WTC11 (cell line): ENCODE results near the gene BEND4. TPM values are rescaled to one million over a fixed set of nuclear protein-coding genes. Genes with fewer than 3 reads are reported as not detected.

Source experiments
- ATAC-seq: fragments of 200-7000 bp; cut with Tn5 transposase; 2 replicates; pipeline ENCODE4 v1.10.0; 2021; ENCODE audit warnings: mild to moderate bottlenecking, moderate library complexity
- CTCF ChIA-PET: fragments of 300-600 bp; sonication (Branson Sonifier 250); formaldehyde crosslinking; loops from one replicate; lab custom pipeline; 2021; ENCODE audit warnings: antibody characterized with exemption; lab: Charles Lee
- POLR2A ChIA-PET: fragments of 350-600 bp; sonication (Branson Sonifier 250); formaldehyde crosslinking; loops from one replicate; lab custom pipeline; 2021; ENCODE audit warnings: antibody characterized with exemption; lab: Charles Lee
- DNase-seq: peaks from one replicate; pipeline ENCODE4 v3.0.0; 2021; ENCODE audit warnings: low spot score
- H3K27ac Mint-ChIP-seq: 2 replicates; pipeline ENCODE4 v1.8.0; 2021; ENCODE audit warnings: mixed read lengths
- H3K27me3 Mint-ChIP-seq: 2 replicates; pipeline ENCODE4 v1.8.0; 2021; ENCODE audit warnings: low read depth, mild to moderate bottlenecking, moderate library complexity, mixed read lengths
- H3K36me3 Mint-ChIP-seq: 2 replicates; pipeline ENCODE4 v1.8.0; 2021; ENCODE audit warnings: mixed read lengths
- H3K4me1 Mint-ChIP-seq: 2 replicates; pipeline ENCODE4 v1.8.0; 2022; ENCODE audit warnings: mixed read lengths
- H3K4me3 Mint-ChIP-seq: 2 replicates; pipeline ENCODE4 v1.8.0; 2021; ENCODE audit warnings: mild to moderate bottlenecking, moderate library complexity, mixed read lengths
- H3K9me3 Mint-ChIP-seq: 2 replicates; pipeline ENCODE4 v1.8.0; 2021; ENCODE audit warnings: mixed read lengths
- ATF3 ChIP-seq: sonication (generic); formaldehyde crosslinking; conservative IDR thresholded peaks from 2 replicates; pipeline ENCODE4 v1.8.1; 2022; ENCODE audit warnings: mild to moderate bottlenecking, missing genetic modification reagents
- E2F1 ChIP-seq: sonication (generic); formaldehyde crosslinking; IDR thresholded peaks from 2 replicates; pipeline ENCODE4 v1.8.0; 2022; ENCODE audit warnings: mild to moderate bottlenecking, missing genetic modification reagents
- ELF4 ChIP-seq: sonication (generic); formaldehyde crosslinking; IDR thresholded peaks from 2 replicates; pipeline ENCODE4 v1.8.1; 2022; ENCODE audit warnings: low read depth, mild to moderate bottlenecking, moderate library complexity, missing genetic modification reagents
- ETV6 ChIP-seq: sonication (generic); formaldehyde crosslinking; IDR thresholded peaks from 2 replicates; pipeline ENCODE4 v1.8.1; 2022; ENCODE audit warnings: mild to moderate bottlenecking, missing genetic modification reagents
- GTF2I ChIP-seq: fragments of 250-450 bp; sonication (Bioruptor Pico); conservative IDR thresholded peaks from 2 replicates; pipeline ENCODE4 v1.4.0; 2021; ENCODE audit warnings: mild to moderate bottlenecking
- JUN ChIP-seq: sonication (generic); formaldehyde crosslinking; IDR thresholded peaks from 2 replicates; pipeline ENCODE4 v1.8.0; 2023; ENCODE audit warnings: mild to moderate bottlenecking, missing genetic modification reagents
- MLX ChIP-seq: sonication (generic); formaldehyde crosslinking; IDR thresholded peaks from 2 replicates; pipeline ENCODE4 v1.8.1; 2023; ENCODE audit warnings: mild to moderate bottlenecking, missing genetic modification reagents, moderate library complexity
- NFYB ChIP-seq: sonication (generic); formaldehyde crosslinking; conservative IDR thresholded peaks from 2 replicates; pipeline ENCODE4 v1.8.0; 2022; ENCODE audit warnings: low read depth, missing genetic modification reagents
- NR3C1 ChIP-seq: sonication (generic); formaldehyde crosslinking; conservative IDR thresholded peaks from 2 replicates; pipeline ENCODE4 v1.8.1; 2023; ENCODE audit warnings: low read depth, mild to moderate bottlenecking, missing genetic modification reagents
- PRRX2 ChIP-seq: fragments of 250-450 bp; sonication (Bioruptor Pico); IDR thresholded peaks from 2 replicates; pipeline ENCODE4 v1.8.0; 2021; ENCODE audit warnings: mild to moderate bottlenecking
- RORB ChIP-seq: fragments of 250-450 bp; sonication (Bioruptor Pico); IDR thresholded peaks from 2 replicates; pipeline ENCODE4 v1.9.0; 2021; ENCODE audit warnings: mild to moderate bottlenecking
- TP53 ChIP-seq: sonication (generic); formaldehyde crosslinking; IDR thresholded peaks from 2 replicates; pipeline ENCODE4 v1.8.1; 2023; ENCODE audit warnings: mild to moderate bottlenecking, missing genetic modification reagents
- ZBTB21 ChIP-seq: sonication (generic); formaldehyde crosslinking; IDR thresholded peaks from 2 replicates; pipeline ENCODE4 v1.8.1; 2023; ENCODE audit warnings: mild to moderate bottlenecking, missing genetic modification reagents, borderline replicate concordance
- ZNF219 ChIP-seq: sonication (generic); formaldehyde crosslinking; IDR thresholded peaks from 2 replicates; pipeline ENCODE4 v1.8.0; 2023; ENCODE audit warnings: missing genetic modification reagents, mild to moderate bottlenecking, borderline replicate concordance
- ZNF281 ChIP-seq: sonication (generic); formaldehyde crosslinking; IDR thresholded peaks from 2 replicates; pipeline ENCODE4 v1.8.0; 2023; ENCODE audit warnings: mild to moderate bottlenecking, missing genetic modification reagents
- ZNF317 ChIP-seq: sonication (generic); formaldehyde crosslinking; IDR thresholded peaks from 2 replicates; pipeline ENCODE4 v1.8.1; 2023; ENCODE audit warnings: low read depth, mild to moderate bottlenecking, moderate library complexity, missing genetic modification reagents, borderline replicate concordance
- ZNF425 ChIP-seq: fragments of 250-450 bp; sonication (Bioruptor Pico); conservative IDR thresholded peaks from 2 replicates; pipeline ENCODE4 v1.9.0; 2021; ENCODE audit warnings: mild to moderate bottlenecking
- total RNA-seq: library from RNA; stranded (reverse); gene quantifications from 3 replicates; pipeline ENCODE4 v1.2.3, GENCODE V29; 2021
- TF ChIP-seq, protein P1 (sequence below): sonication (generic); formaldehyde crosslinking; IDR thresholded peaks from 2 replicates; pipeline ENCODE4 v1.8.1; 2022; ENCODE audit warnings: missing genetic modification reagents, borderline replicate concordance
- TF ChIP-seq, protein P2 (sequence below): fragments of 250-450 bp; sonication (Bioruptor Pico); IDR thresholded peaks from 2 replicates; pipeline ENCODE4 v1.9.0; 2021; ENCODE audit warnings: mild to moderate bottlenecking, borderline replicate concordance
- TF ChIP-seq, protein P3 (sequence below): fragments of 250-450 bp; sonication (Bioruptor Pico); IDR thresholded peaks from 2 replicates; pipeline ENCODE4 v2.1.2; 2022; ENCODE audit warnings: mild to moderate bottlenecking, moderate library complexity

Gene BEND4
- total RNA-seq, 1 experiment from 2014 or later = 40.0 TPM

DNA sequence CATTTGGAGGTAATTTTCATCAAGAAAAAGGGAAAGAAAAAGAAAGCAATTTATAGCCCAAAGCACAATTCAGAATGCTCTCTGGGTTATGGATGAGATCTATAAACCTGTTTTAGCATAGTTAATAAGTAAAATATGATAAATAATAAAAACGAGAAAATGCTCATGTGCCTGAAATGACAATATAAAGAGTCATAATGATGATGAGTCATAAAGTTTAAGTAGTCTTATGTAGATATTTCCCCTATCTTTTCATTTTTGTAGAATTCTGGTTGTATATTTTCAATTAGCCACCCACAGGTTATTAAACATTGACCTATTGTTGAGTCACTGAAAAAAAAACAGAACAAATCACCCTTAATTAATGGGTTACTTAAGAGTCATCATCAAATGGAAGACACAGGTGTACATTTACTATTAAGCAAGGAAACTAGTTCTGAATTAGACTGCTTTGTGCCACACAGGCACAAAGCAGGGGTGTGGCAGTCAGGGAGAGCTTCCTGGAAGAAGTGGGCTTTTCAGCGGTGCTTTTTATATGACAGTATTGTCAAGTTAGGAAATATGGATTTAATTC, 29.3 kb downstream of the BEND4 start (continued):
- TF ChIP-seq NFYB (CRISPR knock-in tag) (no peak), ATF3 (CRISPR knock-in tag) (no peak), ZNF219 (CRISPR knock-in tag) (no peak), ZNF281 (CRISPR knock-in tag) (no peak), ZBTB21 (no peak), ELF4 (CRISPR knock-in tag) (no peak), ZNF317 (CRISPR knock-in tag) (no peak), E2F1 (CRISPR knock-in tag) (no peak), JUN (CRISPR knock-in tag) (no peak), RORB (CRISPR knock-in tag) (no peak)
- TF ChIP-seq, protein P1, sequence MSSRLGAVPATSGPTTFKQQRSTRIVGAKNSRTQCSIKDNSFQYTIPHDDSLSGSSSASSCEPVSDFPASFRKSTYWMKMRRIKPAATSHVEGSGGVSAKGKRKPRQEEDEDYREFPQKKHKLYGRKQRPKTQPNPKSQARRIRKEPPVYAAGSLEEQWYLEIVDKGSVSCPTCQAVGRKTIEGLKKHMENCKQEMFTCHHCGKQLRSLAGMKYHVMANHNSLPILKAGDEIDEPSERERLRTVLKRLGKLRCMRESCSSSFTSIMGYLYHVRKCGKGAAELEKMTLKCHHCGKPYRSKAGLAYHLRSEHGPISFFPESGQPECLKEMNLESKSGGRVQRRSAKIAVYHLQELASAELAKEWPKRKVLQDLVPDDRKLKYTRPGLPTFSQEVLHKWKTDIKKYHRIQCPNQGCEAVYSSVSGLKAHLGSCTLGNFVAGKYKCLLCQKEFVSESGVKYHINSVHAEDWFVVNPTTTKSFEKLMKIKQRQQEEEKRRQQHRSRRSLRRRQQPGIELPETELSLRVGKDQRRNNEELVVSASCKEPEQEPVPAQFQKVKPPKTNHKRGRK (CRISPR knock-in tag) = no peak
- TF ChIP-seq, protein P2, sequence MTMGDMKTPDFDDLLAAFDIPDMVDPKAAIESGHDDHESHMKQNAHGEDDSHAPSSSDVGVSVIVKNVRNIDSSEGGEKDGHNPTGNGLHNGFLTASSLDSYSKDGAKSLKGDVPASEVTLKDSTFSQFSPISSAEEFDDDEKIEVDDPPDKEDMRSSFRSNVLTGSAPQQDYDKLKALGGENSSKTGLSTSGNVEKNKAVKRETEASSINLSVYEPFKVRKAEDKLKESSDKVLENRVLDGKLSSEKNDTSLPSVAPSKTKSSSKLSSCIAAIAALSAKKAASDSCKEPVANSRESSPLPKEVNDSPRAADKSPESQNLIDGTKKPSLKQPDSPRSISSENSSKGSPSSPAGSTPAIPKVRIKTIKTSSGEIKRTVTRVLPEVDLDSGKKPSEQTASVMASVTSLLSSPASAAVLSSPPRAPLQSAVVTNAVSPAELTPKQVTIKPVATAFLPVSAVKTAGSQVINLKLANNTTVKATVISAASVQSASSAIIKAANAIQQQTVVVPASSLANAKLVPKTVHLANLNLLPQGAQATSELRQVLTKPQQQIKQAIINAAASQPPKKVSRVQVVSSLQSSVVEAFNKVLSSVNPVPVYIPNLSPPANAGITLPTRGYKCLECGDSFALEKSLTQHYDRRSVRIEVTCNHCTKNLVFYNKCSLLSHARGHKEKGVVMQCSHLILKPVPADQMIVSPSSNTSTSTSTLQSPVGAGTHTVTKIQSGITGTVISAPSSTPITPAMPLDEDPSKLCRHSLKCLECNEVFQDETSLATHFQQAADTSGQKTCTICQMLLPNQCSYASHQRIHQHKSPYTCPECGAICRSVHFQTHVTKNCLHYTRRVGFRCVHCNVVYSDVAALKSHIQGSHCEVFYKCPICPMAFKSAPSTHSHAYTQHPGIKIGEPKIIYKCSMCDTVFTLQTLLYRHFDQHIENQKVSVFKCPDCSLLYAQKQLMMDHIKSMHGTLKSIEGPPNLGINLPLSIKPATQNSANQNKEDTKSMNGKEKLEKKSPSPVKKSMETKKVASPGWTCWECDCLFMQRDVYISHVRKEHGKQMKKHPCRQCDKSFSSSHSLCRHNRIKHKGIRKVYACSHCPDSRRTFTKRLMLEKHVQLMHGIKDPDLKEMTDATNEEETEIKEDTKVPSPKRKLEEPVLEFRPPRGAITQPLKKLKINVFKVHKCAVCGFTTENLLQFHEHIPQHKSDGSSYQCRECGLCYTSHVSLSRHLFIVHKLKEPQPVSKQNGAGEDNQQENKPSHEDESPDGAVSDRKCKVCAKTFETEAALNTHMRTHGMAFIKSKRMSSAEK (CRISPR knock-in tag) = no peak

GRCh38 chr4:42122237-42122636, 30.2 kb downstream of the BEND4 start:
- no peaks in the 10 kb centered on the region for H3K27me3 Mint-ChIP-seq
- peaks cover 46% of the 10 kb centered on the region for H3K36me3 Mint-ChIP-seq
- ATAC-seq (no peak), DNase-seq (no peak)
- ChIA-PET CTCF (interaction anchor here (1.4 kb wide), 1 partner anchor 398 kb away, joined by 3 read pairs; no protein-coding TSS in a partner anchor), POLR2A (no interaction called here)
- peaks cover 26% of the 10 kb centered on the region for H3K4me1 Mint-ChIP-seq
- H3K27ac Mint-ChIP-seq = no peak overlapping the region
- H3K4me3 Mint-ChIP-seq = no peak overlapping the region
- H3K9me3 Mint-ChIP-seq = no peaks in the 10 kb centered on the region
- TF ChIP-seq PRRX2 = no peak
- no peak for TF ChIP-seq ZNF425 (CRISPR knock-in tag)
- no peak for TF ChIP-seq MLX (CRISPR knock-in tag)
- TF ChIP-seq TP53 (CRISPR knock-in tag) = no peak
- TF ChIP-seq, protein P3, sequence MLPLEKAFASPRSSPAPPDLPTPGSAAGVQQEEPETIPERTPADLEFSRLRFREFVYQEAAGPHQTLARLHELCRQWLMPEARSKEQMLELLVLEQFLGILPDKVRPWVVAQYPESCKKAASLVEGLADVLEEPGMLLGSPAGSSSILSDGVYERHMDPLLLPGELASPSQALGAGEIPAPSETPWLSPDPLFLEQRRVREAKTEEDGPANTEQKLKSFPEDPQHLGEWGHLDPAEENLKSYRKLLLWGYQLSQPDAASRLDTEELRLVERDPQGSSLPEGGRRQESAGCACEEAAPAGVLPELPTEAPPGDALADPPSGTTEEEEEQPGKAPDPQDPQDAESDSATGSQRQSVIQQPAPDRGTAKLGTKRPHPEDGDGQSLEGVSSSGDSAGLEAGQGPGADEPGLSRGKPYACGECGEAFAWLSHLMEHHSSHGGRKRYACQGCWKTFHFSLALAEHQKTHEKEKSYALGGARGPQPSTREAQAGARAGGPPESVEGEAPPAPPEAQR (CRISPR knock-in tag) = no peak
- no peak for TF ChIP-seq ETV6 (CRISPR knock-in tag)
- no peak for TF ChIP-seq NR3C1 (CRISPR knock-in tag)
- no peak for TF ChIP-seq GTF2I
- TF ChIP-seq RORB (CRISPR knock-in tag) = no peak
